CD4-positive, alpha-beta memory T cell (primary cell): ENCODE measurements around the gene AADAT. TPM values are rescaled to one million over a fixed set of nuclear protein-coding genes. Genes with fewer than 3 reads are reported as not detected.

ENCODE experiments used
- CTCF ChIA-PET: fragments of 350-600 bp; sonication (Branson Sonifier 250); formaldehyde crosslinking; loops from one replicate; lab custom pipeline; 2021; ENCODE audit warnings: inconsistent platforms; ENCODE audit not compliant: partially characterized antibody; lab: Charles Lee
- POLR2A ChIA-PET: fragments of 350-600 bp; sonication (Branson Sonifier 250); formaldehyde crosslinking; loops from one replicate; lab custom pipeline; 2021; ENCODE audit not compliant: partially characterized antibody; lab: Charles Lee
- DNase-seq, 5 donors: peaks; one replicate each; pipeline versions ENCODE4 v3.0.0 to v3.0.0-alpha.2; 2020 to 2022; ENCODE audit warnings: mixed read lengths in 1 of 5
- H3K27ac ChIP-seq: one replicate; pipeline ENCODE4 v1.7.0; 2013; ENCODE audit warnings: low read depth, low read length
- H3K27me3 ChIP-seq: 2 replicates; pipeline ENCODE4 v1.7.0; 2013; ENCODE audit warnings: mild to moderate bottlenecking, low read length, moderate library complexity; ENCODE audit not compliant: insufficient read depth
- H3K36me3 ChIP-seq: 2 replicates; pipeline ENCODE4 v1.7.0; 2013; ENCODE audit warnings: mild to moderate bottlenecking, low read length, moderate library complexity; ENCODE audit not compliant: insufficient read depth
- H3K4me1 ChIP-seq: 2 replicates; pipeline ENCODE4 v1.7.0; 2013; ENCODE audit warnings: mild to moderate bottlenecking, low read length, moderate library complexity; ENCODE audit not compliant: insufficient read depth
- H3K4me3 ChIP-seq, 2 donors: one replicate each; pipeline ENCODE4 v1.7.0; 2013; ENCODE audit warnings: low read length in 2 of 2, mild to moderate bottlenecking in 1 of 2
- H3K9me3 ChIP-seq, 2 donors: one replicate each; pipeline ENCODE4 v1.7.0; 2013; ENCODE audit warnings: low read length in 2 of 2, control low read depth in 1 of 2; ENCODE audit not compliant: control insufficient read depth in 1 of 2
- H3K27ac Mint-ChIP-seq, 7 donors: one replicate each; pipeline ENCODE4 v1.8.0; 2020 to 2021; ENCODE audit warnings: mixed read lengths in 7 of 7, mild to moderate bottlenecking in 6 of 7, inconsistent platforms in 3 of 7, moderate library complexity in 3 of 7
- H3K27me3 Mint-ChIP-seq, 2 donors: one replicate each; pipeline ENCODE4 v1.8.0; 2020 to 2021; ENCODE audit warnings: mixed read lengths in 2 of 2
- H3K36me3 Mint-ChIP-seq, 2 donors: one replicate each; pipeline ENCODE4 v1.8.0; 2020 to 2021; ENCODE audit warnings: mixed read lengths in 2 of 2, inconsistent platforms in 1 of 2, mild to moderate bottlenecking in 1 of 2
- H3K4me1 Mint-ChIP-seq, 4 donors: one replicate each; pipeline ENCODE4 v1.8.0; 2020 to 2021; ENCODE audit warnings: mixed read lengths in 4 of 4, mild to moderate bottlenecking in 1 of 4
- H3K4me3 Mint-ChIP-seq, 8 donors: one replicate each; pipeline ENCODE4 v1.8.0; 2020 to 2021; ENCODE audit warnings: mixed read lengths in 8 of 8, mild to moderate bottlenecking in 7 of 8, moderate library complexity in 6 of 8, inconsistent platforms in 3 of 8
- H3K9me3 Mint-ChIP-seq, 8 donors: one replicate each; pipeline ENCODE4 v1.8.0; 2020 to 2021; ENCODE audit warnings: mixed read lengths in 8 of 8, mild to moderate bottlenecking in 5 of 8, inconsistent platforms in 3 of 8, moderate library complexity in 1 of 8
- intact Hi-C: fragments of 100-400 bp; cut with micrococcal nuclease; formaldehyde crosslinking; loops from one replicate; pipeline ENCODE4 v1.15.1; 2023
- polyA plus RNA-seq, 2 donors: library from polyadenylated mRNA; unstranded; fragments of 300-500 nt; fragmentation: Illumina TruSeq; gene quantifications; one replicate each; pipeline ENCODE4 v1.2.3, GENCODE V29; 2021
- total RNA-seq, 2 experiments: library from RNA; stranded (reverse); gene quantifications; one replicate each; pipeline ENCODE4 v1.2.3, GENCODE V29; 2021

Gene AADAT
- total and polyA plus RNA-seq, 4 experiments from 2014 or later, result not detected

- ChIA-PET CTCF (no interaction called here), POLR2A (no interaction called here)
- Histone ChIP-seq H3K27ac (no peak overlapping the region), H3K4me3 (no peak overlapping the region), H3K36me3 (no peaks in the 10 kb centered on the region), H3K9me3 (no peaks in the 10 kb centered on the region), H3K27me3 (no peaks in the 10 kb centered on the region), H3K4me1 (peaks cover 5% of the 10 kb centered on the region)
- intact Hi-C loops, result no loop called here
- no peak for DNase-seq
- Mint-ChIP-seq H3K27me3 (peaks cover 18 to 23% of the 10 kb centered on the region in 2 donors), H3K9me3 (no peaks in the 10 kb centered on the region), H3K4me1 (peaks cover 2 to 13% (median 8%) of the 10 kb centered on the region in 4 donors), H3K36me3 (no peaks in the 10 kb centered on the region), H3K4me3 (peak overlapping the region in 6 of 8 donors; percentile 18 to 75 (median 44)), H3K27ac (no peak overlapping the region)
Measured at GRCh38 chr4:170090352-170091052, 746 bp upstream of the AADAT start.

GRCh38 chr4:170089274-170089667, 485 bp downstream of the AADAT start:
- Mint-ChIP-seq H3K36me3 (no peaks in the 10 kb centered on the region), H3K27me3 (peaks cover 18 to 25% of the 10 kb centered on the region in 2 donors), H3K9me3 (no peaks in the 10 kb centered on the region), H3K4me3 (peak overlapping the region in 3 of 8 donors; percentile 4 to 26 (median 10)), H3K27ac (no peak overlapping the region), H3K4me1 (peaks cover 2 to 13% (median 8%) of the 10 kb centered on the region in 4 donors)
- ChIA-PET CTCF (no interaction called here), POLR2A (no interaction called here)
- intact Hi-C loops, result no loop called here
- Histone ChIP-seq H3K4me1 (peaks cover 5% of the 10 kb centered on the region), H3K9me3 (no peaks in the 10 kb centered on the region), H3K4me3 (no peak overlapping the region), H3K36me3 (no peaks in the 10 kb centered on the region), H3K27ac (no peak overlapping the region), H3K27me3 (no peaks in the 10 kb centered on the region)
- DNase-seq, result no peak

GRCh38 chr4:170088716-170089115, 1.0 kb downstream of the AADAT start:
- Histone ChIP-seq H3K4me1 (peaks cover 5% of the 10 kb centered on the region), H3K4me3 (no peak overlapping the region), H3K27me3 (no peaks in the 10 kb centered on the region), H3K36me3 (no peaks in the 10 kb centered on the region), H3K27ac (no peak overlapping the region), H3K9me3 (no peaks in the 10 kb centered on the region)
- H3K4me3 Mint-ChIP-seq, result peak overlapping the region in 2 of 8 donors; percentile 7 to 26
- H3K4me1 Mint-ChIP-seq, result peaks cover 2 to 13% (median 8%) of the 10 kb centered on the region in 4 donors
- intact Hi-C loops, result no loop called here
- H3K27ac Mint-ChIP-seq, result no peak overlapping the region
- ChIA-PET CTCF (no interaction called here), POLR2A (no interaction called here)
- DNase-seq, result no peak
- no peaks in the 10 kb centered on the region for H3K36me3 Mint-ChIP-seq
- H3K9me3 Mint-ChIP-seq, result peaks cover 0 to 3% (median 0%) of the 10 kb centered on the region in 8 donors
- H3K27me3 Mint-ChIP-seq, result peaks cover 18 to 26% of the 10 kb centered on the region in 2 donors

GRCh38 chr4:170087163-170087700, 2.5 kb downstream of the AADAT start:
- intact Hi-C loops, result no loop called here

GRCh38 chr4:170083541-170083940, 6.2 kb downstream of the AADAT start:
- Histone ChIP-seq H3K27ac (no peak overlapping the region), H3K4me3 (no peak overlapping the region), H3K36me3 (no peaks in the 10 kb centered on the region), H3K9me3 (no peaks in the 10 kb centered on the region), H3K27me3 (no peaks in the 10 kb centered on the region), H3K4me1 (no peaks in the 10 kb centered on the region)
- Mint-ChIP-seq H3K9me3 (peaks cover 0 to 7% (median 0%) of the 10 kb centered on the region in 8 donors), H3K4me3 (no peak overlapping the region), H3K36me3 (no peaks in the 10 kb centered on the region), H3K27ac (no peak overlapping the region), H3K4me1 (no peaks in the 10 kb centered on the region), H3K27me3 (peaks cover 13 to 17% of the 10 kb centered on the region in 2 donors)
- intact Hi-C loops, result no loop called here
- ChIA-PET CTCF (no interaction called here), POLR2A (no interaction called here)
- no peak for DNase-seq

More at GRCh38 chr4:170087163-170087700, 2.5 kb downstream of the AADAT start:
- ChIA-PET POLR2A (no interaction called here), CTCF (no interaction called here)
- no peak overlapping the region for H3K27ac ChIP-seq
- H3K36me3 ChIP-seq, result no peaks in the 10 kb centered on the region
- no peak overlapping the region for H3K27ac Mint-ChIP-seq
- peaks cover 2 to 13% (median 7%) of the 10 kb centered on the region in 4 donors for H3K4me1 Mint-ChIP-seq
- peaks cover 5% of the 10 kb centered on the region for H3K4me1 ChIP-seq
- peaks cover 17 to 23% of the 10 kb centered on the region in 2 donors for H3K27me3 Mint-ChIP-seq
- H3K4me3 ChIP-seq, result no peak overlapping the region
- H3K4me3 Mint-ChIP-seq, result no peak overlapping the region
- no peaks in the 10 kb centered on the region for H3K27me3 ChIP-seq
- H3K36me3 Mint-ChIP-seq, result no peaks in the 10 kb centered on the region
- H3K9me3 Mint-ChIP-seq, result peaks cover 0 to 3% (median 0%) of the 10 kb centered on the region in 8 donors
- no peak for DNase-seq
- H3K9me3 ChIP-seq, result no peaks in the 10 kb centered on the region

GRCh38 chr4:170080496-170080895, 9.3 kb downstream of the AADAT start:
- Histone ChIP-seq H3K36me3 (no peaks in the 10 kb centered on the region), H3K4me1 (no peaks in the 10 kb centered on the region), H3K27me3 (no peaks in the 10 kb centered on the region), H3K27ac (no peak overlapping the region), H3K4me3 (no peak overlapping the region), H3K9me3 (no peaks in the 10 kb centered on the region)
- Mint-ChIP-seq H3K4me3 (no peak overlapping the region), H3K4me1 (no peaks in the 10 kb centered on the region), H3K27ac (no peak overlapping the region), H3K27me3 (peaks cover 13 to 15% of the 10 kb centered on the region in 2 donors), H3K36me3 (no peaks in the 10 kb centered on the region), H3K9me3 (peaks cover 0 to 7% (median 0%) of the 10 kb centered on the region in 8 donors)
- intact Hi-C loops, result no loop called here
- no peak for DNase-seq
- CTCF ChIA-PET, result no interaction called here
- POLR2A ChIA-PET, result no interaction called here

- no peak overlapping the region for H3K4me3 ChIP-seq
- no peaks in the 10 kb centered on the region for H3K36me3 Mint-ChIP-seq
- no peak overlapping the region for H3K4me3 Mint-ChIP-seq
- POLR2A ChIA-PET, result no interaction called here
- H3K9me3 Mint-ChIP-seq, result peaks cover 0 to 7% (median 0%) of the 10 kb centered on the region in 8 donors
- no peaks in the 10 kb centered on the region for H3K36me3 ChIP-seq
- no peaks in the 10 kb centered on the region for H3K9me3 ChIP-seq
- no peaks in the 10 kb centered on the region for H3K27me3 ChIP-seq
- intact Hi-C loops, result no loop called here
- no peak overlapping the region for H3K27ac ChIP-seq
- no peak for DNase-seq
- CTCF ChIA-PET, result no interaction called here
- H3K4me1 Mint-ChIP-seq, result no peaks in the 10 kb centered on the region
- peaks cover 12 to 13% of the 10 kb centered on the region in 2 donors for H3K27me3 Mint-ChIP-seq
- no peak overlapping the region for H3K27ac Mint-ChIP-seq
- H3K4me1 ChIP-seq, result no peaks in the 10 kb centered on the region
Measured at GRCh38 chr4:170079981-170080380, 9.8 kb downstream of the AADAT start.
